Ascending aorta (tissue), 2 donors: Measurements from ENCODE around the gene VCP. TPM values are rescaled to one million over a fixed set of nuclear protein-coding genes. Genes with fewer than 3 reads are reported as not detected.
A peak's percentile ranks its signal among the peaks of the same experiment; 100 is the strongest.

Experiments used
- DNase-seq, 2 donors: peaks; one replicate each; pipeline ENCODE4 v3.0.0-alpha.2; 2019; ENCODE audit warnings: low spot score in 2 of 2
- H3K27ac ChIP-seq, 2 donors: fragments of 200-600 bp; sonication (generic); one replicate each; pipeline ENCODE4 v1.5.1; 2016 to 2017; ENCODE audit warnings: mild to moderate bottlenecking in 1 of 2
- H3K27me3 ChIP-seq: fragments of 200-600 bp; sonication (generic); one replicate; pipeline ENCODE4 v1.5.1; 2017
- H3K36me3 ChIP-seq, 2 donors: fragments of 200-600 bp; sonication (generic); one replicate each; pipeline ENCODE4 v1.5.1; 2016
- H3K4me1 ChIP-seq, 2 donors: fragments of 200-600 bp; sonication (generic); one replicate each; pipeline ENCODE4 v1.5.1; 2016 to 2017; ENCODE audit warnings: mild to moderate bottlenecking in 1 of 2
- H3K4me3 ChIP-seq, 2 donors: fragments of 200-600 bp; sonication (generic); one replicate each; pipeline ENCODE4 v1.5.1; 2016 to 2017; ENCODE audit warnings: mild to moderate bottlenecking in 1 of 2
- H3K9me3 ChIP-seq, 2 donors: fragments of 200-600 bp; sonication (generic); one replicate each; pipeline ENCODE4 v1.5.1; 2016
- intact Hi-C: fragments of 100-400 bp; cut with DNase I; formaldehyde crosslinking; loops from one replicate; pipeline ENCODE4 v1.15.1; 2023
- total RNA-seq: library from RNA; depleted of rRNA; stranded (reverse); fragments of >200 nt; gene quantifications from one replicate; pipeline ENCODE4 v1.1.0, GENCODE V29; 2016
- TF ChIP-seq, protein P1 (sequence below), 3 experiments: fragments of 200-600 bp in 2 of 3; fragments of 450-650 bp in 1 of 3; sonication (generic) in 2 of 3; IDR thresholded peaks; one replicate each; pipeline ENCODE4 v1.5.1; 2016 to 2019; ENCODE audit warnings: antibody characterized with exemption in 3 of 3, mild to moderate bottlenecking in 1 of 3, moderate library complexity in 1 of 3

The VCP gene
- total RNA-seq, 1 donor from 2014 or later, result 96.3 TPM

DNA sequence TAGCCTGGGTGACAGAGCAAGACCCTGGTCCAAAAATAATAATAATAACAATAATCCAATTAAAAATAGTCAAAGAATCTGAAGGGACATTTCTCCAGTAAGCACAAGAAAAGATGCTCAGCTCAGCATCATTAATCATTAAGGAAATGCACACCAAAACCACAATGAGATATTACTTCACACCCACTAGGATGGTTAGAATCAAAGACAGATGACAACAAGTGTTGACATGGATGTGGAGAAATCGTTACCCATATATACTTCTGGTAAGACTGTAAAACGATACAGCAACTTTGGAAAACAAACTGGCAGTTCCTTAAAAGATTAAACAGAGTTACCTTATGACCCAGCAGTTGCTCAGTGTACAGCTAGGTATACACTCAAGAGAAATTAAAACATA lies 12.7 kb upstream of the VCP start:
- DNase-seq, result no peak
- intact Hi-C loops, result no loop called here
- Histone ChIP-seq H3K9me3 (no peaks in the 10 kb centered on the region), H3K36me3 (peaks cover 18 to 29% of the 10 kb centered on the region in 2 donors), H3K4me1 (no peaks in the 10 kb centered on the region), H3K4me3 (no peak overlapping the region), H3K27ac (no peak overlapping the region), H3K27me3 (no peaks in the 10 kb centered on the region)
- TF ChIP-seq, protein P1, sequence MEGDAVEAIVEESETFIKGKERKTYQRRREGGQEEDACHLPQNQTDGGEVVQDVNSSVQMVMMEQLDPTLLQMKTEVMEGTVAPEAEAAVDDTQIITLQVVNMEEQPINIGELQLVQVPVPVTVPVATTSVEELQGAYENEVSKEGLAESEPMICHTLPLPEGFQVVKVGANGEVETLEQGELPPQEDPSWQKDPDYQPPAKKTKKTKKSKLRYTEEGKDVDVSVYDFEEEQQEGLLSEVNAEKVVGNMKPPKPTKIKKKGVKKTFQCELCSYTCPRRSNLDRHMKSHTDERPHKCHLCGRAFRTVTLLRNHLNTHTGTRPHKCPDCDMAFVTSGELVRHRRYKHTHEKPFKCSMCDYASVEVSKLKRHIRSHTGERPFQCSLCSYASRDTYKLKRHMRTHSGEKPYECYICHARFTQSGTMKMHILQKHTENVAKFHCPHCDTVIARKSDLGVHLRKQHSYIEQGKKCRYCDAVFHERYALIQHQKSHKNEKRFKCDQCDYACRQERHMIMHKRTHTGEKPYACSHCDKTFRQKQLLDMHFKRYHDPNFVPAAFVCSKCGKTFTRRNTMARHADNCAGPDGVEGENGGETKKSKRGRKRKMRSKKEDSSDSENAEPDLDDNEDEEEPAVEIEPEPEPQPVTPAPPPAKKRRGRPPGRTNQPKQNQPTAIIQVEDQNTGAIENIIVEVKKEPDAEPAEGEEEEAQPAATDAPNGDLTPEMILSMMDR (IDR thresholded peaks at IDR 0.05), result no peak

DNA sequence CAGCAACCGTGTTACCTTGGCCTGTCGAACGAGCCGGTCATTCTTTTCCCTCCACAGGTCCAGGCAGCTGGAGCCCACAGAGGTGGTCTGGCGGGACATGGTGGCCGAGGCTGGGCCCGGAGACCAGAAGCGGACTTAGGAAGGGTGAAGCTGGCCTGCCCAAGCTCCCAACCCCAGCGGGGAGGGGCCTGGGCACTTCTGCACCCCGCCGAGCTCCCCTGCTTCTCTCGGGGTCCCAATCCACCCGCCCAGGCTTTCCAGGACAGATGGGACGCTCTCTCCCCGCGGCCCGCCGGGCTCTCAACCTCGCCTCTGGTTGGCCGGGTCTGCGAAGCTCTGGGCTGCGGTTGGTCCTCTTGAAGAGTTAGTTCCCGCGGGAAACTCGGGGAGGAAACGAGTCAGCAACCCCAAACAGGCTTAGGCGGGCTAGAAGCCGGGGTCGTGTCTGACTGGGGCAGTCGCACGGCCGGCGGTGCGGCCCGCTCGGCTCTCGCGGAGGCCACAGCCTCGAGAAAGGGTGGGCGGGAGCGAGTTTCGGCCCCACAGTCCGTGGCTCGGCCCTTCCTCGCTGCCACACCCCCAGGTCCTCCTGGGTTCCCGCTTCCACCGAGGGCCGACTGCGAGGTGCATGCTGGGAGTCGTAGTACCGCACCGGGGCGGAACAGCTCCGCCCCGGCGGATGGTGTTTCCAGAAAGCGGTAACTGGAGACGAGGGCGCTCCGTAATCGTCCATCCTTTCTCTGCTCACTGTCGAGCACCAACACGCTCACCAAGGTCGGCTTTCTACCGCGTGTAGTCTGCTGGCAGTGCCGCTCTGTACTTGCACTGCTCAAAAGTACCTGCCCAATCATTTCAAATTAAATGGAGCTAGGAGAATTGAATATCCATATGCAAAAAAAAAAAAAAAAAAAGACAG lies 7.3 kb upstream of the VCP start, which contains the start of gene FANCG:
FANCG (minus strand) TSS at position 517 of the 916 bp plus-strand sequence; CDS start at position 99, 418 bp downstream.
- Histone ChIP-seq H3K27ac (peak within 1 kb of the TSS; percentile 48 to 77), H3K36me3 (no peaks in the 10 kb centered on the region), H3K27me3 (no peaks in the 10 kb centered on the region), H3K4me3 (peak within 1 kb of the TSS; percentile 76 to 81), H3K9me3 (no peaks in the 10 kb centered on the region), H3K4me1 (peaks cover 6 to 10% of the 10 kb centered on the region in 2 donors)
- TF ChIP-seq, protein P1 (IDR thresholded peaks at IDR 0.05), result no peak
- DNase-seq, result peak; percentile 71 to 95
- intact Hi-C loops, result loop anchor here (1.0 to 10.0 kb wide), 4 partner anchors 7 to 425 kb away; partner anchors contain the start of genes IL11RA, PIGO and VCP

DNA sequence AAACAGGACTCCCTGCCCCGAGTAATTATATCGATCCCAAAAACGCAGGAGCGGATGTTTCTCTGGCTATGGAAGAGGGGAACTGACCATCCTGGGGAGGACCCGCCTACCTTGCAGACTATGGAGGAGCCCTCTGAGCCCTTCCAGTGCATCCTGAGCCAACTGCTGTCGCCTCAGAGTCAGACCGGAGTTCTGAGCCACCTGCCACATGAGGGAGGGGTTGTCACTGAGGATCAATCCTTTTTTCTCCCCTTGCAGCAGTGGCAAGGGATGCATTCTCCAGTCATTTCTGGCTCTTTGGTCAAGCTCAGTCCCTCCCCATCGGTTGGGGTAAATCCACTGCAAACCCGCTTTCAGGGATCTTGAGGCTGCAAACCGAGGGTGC lies 6.6 kb upstream of the VCP start:
- peaks cover 6 to 10% of the 10 kb centered on the region in 2 donors for H3K4me1 ChIP-seq
- peak overlapping the region; percentile 76 to 81 for H3K4me3 ChIP-seq
- TF ChIP-seq, protein P1 (IDR thresholded peaks at IDR 0.05), result no peak
- H3K27me3 ChIP-seq, result no peaks in the 10 kb centered on the region
- intact Hi-C loops, result loop anchor here (10.0 kb wide), 1 partner anchor 424 kb away; the partner anchor contains the start of gene IL11RA
- no peaks in the 10 kb centered on the region for H3K36me3 ChIP-seq
- H3K27ac ChIP-seq, result peak overlapping the region; percentile 48 to 77
- no peak for DNase-seq
- H3K9me3 ChIP-seq, result no peaks in the 10 kb centered on the region

DNA sequence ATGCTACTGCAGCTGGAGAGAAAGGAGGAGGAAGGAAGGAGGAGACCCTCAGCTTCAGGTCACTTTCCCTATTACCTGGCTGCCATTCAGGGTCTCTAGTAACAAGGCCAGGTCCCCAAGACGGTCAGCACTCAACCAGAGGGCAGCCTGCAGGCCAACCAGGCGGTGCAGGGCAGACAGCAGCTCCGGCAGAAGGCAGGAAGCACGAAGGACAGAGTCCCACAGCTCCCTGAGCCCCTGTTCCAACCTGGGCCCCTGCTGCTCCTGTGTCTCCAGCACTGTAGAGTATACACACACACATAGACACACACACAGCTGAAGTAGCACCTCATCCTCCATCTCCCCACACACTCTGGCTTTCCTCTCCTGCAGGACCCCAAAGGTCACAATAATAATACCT lies 5.6 kb upstream of the VCP start:
- TF ChIP-seq, protein P1 (IDR thresholded peaks at IDR 0.05), result no peak
- no peak overlapping the region for H3K27ac ChIP-seq
- peak overlapping the region in 1 of 2 donors; percentile 81 for H3K4me3 ChIP-seq
- no peak for DNase-seq
- H3K36me3 ChIP-seq, result no peaks in the 10 kb centered on the region
- intact Hi-C loops, result loop anchor here (10.0 kb wide), 1 partner anchor 423 kb away; the partner anchor contains the start of gene IL11RA
- no peaks in the 10 kb centered on the region for H3K9me3 ChIP-seq
- peaks cover 6 to 10% of the 10 kb centered on the region in 2 donors for H3K4me1 ChIP-seq
- H3K27me3 ChIP-seq, result no peaks in the 10 kb centered on the region

DNA sequence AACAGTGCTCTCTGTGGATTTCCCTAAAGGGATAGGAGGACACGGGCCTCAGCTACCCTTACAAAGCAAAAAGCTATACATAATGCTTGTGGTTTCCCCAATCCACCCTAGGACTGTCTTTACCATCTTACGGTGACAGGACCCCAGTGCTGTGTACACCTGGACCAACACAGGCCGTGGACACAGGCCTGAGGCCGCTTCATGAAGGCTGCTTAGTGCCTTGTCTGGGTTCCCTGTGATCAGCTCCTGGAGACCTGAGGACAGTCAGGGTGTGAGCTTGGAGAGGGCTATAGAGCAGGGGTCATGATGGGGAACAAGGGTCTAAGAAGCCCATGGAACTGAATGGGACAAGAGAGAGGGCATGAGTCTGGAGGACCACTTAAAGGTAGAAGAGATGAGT lies 4.4 kb upstream of the VCP start:
- TF ChIP-seq, protein P1 (IDR thresholded peaks at IDR 0.05), result no peak
- peaks cover 6 to 10% of the 10 kb centered on the region in 2 donors for H3K4me1 ChIP-seq
- DNase-seq, result no peak
- H3K9me3 ChIP-seq, result no peaks in the 10 kb centered on the region
- intact Hi-C loops, result loop anchor here (10.0 kb wide), 1 partner anchor 422 kb away; the partner anchor contains the start of gene IL11RA
- no peak overlapping the region for H3K27ac ChIP-seq
- no peaks in the 10 kb centered on the region for H3K36me3 ChIP-seq
- no peak overlapping the region for H3K4me3 ChIP-seq
- H3K27me3 ChIP-seq, result no peaks in the 10 kb centered on the region
